Stimulated activated memory B cell treated with anti-CD40 and anti-IgM and Interleukin-4, amounts not matched to agents 10 μg/mL and 1 μg/mL and 100 μg/mL, for 72 hours (primary cell): ENCODE measurements around the gene KCNJ14.
A peak's percentile ranks its signal among the peaks of the same experiment; 100 is the strongest.

Experiments
- ATAC-seq: fragments of 150-1000 bp; cut with Tn5 transposase; 2 replicates; pipeline ENCODE4 v1.10.0; 2021
- H3K27ac Mint-ChIP-seq: one replicate; pipeline ENCODE4 v1.8.0; 2022; ENCODE audit warnings: mild to moderate bottlenecking, mixed read lengths
- H3K27me3 Mint-ChIP-seq: one replicate; pipeline ENCODE4 v1.8.0; 2022; ENCODE audit warnings: mixed read lengths
- H3K36me3 Mint-ChIP-seq: one replicate; pipeline ENCODE4 v1.8.0; 2022; ENCODE audit warnings: mixed read lengths
- H3K4me1 Mint-ChIP-seq: one replicate; pipeline ENCODE4 v1.8.0; 2022; ENCODE audit warnings: mixed read lengths
- H3K4me3 Mint-ChIP-seq: one replicate; pipeline ENCODE4 v1.8.0; 2022; ENCODE audit warnings: mild to moderate bottlenecking, moderate library complexity, mixed read lengths
- H3K9me3 Mint-ChIP-seq: one replicate; pipeline ENCODE4 v1.8.0; 2022; ENCODE audit warnings: mixed read lengths

KCNJ14 gene

DNA sequence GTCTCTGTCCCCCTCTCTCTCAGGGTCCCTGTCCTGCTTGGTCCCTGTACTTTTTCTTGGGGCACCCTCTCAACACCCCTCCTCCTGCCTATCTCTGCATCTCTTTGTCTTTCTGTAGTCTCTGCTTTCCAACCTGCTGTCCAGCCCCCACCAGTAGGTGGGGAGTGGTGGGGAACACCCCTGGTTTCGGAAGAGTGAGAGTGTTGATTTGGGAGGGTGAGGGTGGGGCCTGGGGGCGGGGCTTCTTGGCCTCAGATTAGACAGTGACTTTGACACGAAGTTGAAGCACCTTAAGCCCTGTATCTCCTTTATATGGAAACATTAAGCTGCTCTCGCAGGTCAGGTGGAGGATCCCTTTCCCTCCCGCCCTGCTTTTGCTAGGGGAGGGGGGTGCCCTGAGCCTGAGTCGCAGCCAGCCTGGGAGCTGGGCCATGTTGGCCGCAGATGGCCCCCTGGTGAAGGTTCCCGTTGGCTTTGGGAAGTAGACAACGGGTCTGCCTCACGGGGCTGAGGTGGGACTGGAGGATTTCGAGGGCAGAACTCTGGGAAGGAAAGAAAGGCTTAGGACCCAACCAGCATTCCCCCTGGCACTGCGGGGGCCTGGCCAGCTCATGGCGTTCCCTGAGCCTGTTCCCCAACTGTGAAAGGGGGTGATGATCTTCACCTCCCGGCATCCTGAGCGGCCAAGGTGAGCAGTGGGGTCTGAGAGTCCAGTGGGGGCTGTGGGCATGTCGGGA is at the start of gene KCNJ14:
Gene KCNJ14 (plus strand): TSS at position 404 of the 737 bp plus-strand sequence. CDS start 6,151 bp downstream, outside the sequence.
- Mint-ChIP-seq H3K27me3 (no peaks in the 10 kb centered on the region), H3K4me3 (peak within 1 kb of the TSS; percentile 33), H3K36me3 (peaks cover 59% of the 10 kb centered on the region), H3K4me1 (peaks cover 25% of the 10 kb centered on the region), H3K27ac (peak within 1 kb of the TSS; percentile 15), H3K9me3 (no peaks in the 10 kb centered on the region)
- ATAC-seq = no peak

DNA sequence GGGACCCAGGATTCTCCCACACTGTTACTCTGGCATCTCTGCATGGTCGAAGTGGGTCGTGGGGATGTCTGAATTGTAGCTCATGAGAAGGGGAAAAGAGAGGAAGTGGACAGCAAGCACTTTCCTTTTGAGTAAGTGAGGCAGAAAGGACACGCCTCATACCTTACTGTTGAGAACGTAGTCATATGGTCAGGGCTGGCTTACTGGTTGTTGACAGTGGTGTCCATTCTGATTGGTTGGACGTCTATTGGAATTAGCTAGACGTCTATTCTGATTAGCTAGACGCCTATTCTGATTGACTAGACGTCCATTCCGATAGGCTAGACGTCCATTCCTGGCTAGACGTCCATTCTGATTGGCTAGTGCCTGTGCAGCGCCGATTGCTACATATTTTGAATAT is 49.5 kb upstream of the KCNJ14 start:
- peaks cover 2% of the 10 kb centered on the region for H3K9me3 Mint-ChIP-seq
- H3K36me3 Mint-ChIP-seq = no peaks in the 10 kb centered on the region
- H3K4me1 Mint-ChIP-seq = peaks cover 12% of the 10 kb centered on the region
- no peak overlapping the region for H3K4me3 Mint-ChIP-seq
- peak; percentile 49 for ATAC-seq
- H3K27me3 Mint-ChIP-seq = peaks cover 50% of the 10 kb centered on the region
- H3K27ac Mint-ChIP-seq = no peak overlapping the region

DNA sequence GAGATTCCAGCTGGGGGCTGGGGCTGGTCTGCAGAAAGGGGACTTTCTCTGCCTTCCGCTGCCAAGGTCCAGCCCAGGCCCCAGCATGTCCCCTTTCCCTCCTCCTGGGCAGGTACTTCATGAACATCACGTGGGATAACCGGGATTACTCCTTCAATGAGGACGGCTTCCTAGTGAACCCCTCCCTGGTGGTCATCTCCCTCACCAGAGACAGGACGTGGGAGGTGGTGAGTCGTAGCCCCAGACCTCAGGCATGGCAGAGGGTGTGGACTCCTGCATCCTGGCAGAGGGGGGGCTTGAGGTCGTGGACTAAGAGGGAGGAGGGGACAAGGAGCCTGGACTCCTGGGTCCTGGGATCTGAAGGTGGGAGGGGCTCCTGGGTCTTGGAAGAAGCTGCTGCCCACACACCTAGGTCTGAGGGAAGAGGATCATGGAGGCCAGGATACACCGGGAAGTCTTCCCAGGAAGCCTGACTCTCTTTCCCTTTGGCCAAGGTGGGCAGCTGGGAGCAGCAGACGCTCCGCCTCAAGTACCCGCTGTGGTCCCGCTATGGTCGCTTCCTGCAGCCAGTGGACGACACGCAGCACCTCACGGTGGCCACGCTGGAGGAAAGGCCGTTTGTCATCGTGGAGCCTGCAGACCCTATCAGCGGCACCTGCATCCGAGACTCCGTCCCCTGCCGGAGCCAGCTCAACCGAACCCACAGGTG is 41.3 kb upstream of the KCNJ14 start:
- peaks cover 16% of the 10 kb centered on the region for H3K4me1 Mint-ChIP-seq
- H3K27me3 Mint-ChIP-seq = peaks cover 77% of the 10 kb centered on the region
- H3K9me3 Mint-ChIP-seq = no peaks in the 10 kb centered on the region
- H3K4me3 Mint-ChIP-seq = no peak overlapping the region
- H3K27ac Mint-ChIP-seq = peak overlapping the region; percentile 14
- ATAC-seq = no peak
- H3K36me3 Mint-ChIP-seq = no peaks in the 10 kb centered on the region

DNA sequence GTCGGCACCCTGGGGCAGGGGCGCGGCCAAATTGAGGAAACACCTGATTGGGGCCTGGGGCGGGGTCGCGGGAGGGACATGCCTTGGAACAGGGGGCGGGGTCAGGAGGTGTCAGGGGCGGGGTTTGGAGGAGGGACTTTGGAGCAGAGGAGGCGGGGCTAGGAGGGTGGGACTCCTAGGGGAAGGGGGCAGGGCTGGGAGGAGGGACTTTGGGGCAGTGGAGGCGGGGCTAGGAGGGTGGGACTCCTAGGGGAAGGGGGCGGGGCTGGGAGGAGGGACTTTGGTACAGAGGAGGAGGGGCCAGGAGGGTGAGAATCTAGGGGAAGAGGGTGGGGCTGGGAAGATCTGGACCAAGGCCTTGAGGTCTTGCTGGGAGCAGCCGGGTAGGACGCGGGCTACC is 40.0 kb upstream of the KCNJ14 start:
- H3K36me3 Mint-ChIP-seq = no peaks in the 10 kb centered on the region
- H3K4me3 Mint-ChIP-seq = no peak overlapping the region
- no peak overlapping the region for H3K27ac Mint-ChIP-seq
- peak; percentile 60 for ATAC-seq
- peaks cover 70% of the 10 kb centered on the region for H3K27me3 Mint-ChIP-seq
- no peaks in the 10 kb centered on the region for H3K9me3 Mint-ChIP-seq
- peaks cover 21% of the 10 kb centered on the region for H3K4me1 Mint-ChIP-seq

DNA sequence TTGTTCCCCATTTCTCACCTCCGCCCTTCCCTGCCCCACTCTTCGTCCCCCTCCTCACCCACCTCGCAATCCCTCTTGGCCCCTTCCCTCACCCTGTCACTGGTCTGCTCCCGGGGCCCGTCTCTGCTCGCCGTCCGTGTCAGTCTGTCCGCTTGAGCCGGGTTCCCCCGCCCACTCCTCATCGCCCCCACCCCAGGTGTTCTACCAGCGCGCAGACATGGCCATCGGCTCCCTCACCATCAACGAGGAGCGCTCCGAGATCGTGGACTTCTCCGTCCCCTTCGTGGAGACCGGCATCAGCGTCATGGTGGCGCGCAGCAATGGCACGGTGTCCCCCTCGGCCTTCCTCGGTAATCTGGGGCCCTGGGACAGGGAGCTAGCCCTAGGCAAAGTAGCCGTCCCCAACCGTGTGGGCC is 39.6 kb upstream of the KCNJ14 start:
- H3K27ac Mint-ChIP-seq = no peak overlapping the region
- H3K27me3 Mint-ChIP-seq = peaks cover 67% of the 10 kb centered on the region

DNA sequence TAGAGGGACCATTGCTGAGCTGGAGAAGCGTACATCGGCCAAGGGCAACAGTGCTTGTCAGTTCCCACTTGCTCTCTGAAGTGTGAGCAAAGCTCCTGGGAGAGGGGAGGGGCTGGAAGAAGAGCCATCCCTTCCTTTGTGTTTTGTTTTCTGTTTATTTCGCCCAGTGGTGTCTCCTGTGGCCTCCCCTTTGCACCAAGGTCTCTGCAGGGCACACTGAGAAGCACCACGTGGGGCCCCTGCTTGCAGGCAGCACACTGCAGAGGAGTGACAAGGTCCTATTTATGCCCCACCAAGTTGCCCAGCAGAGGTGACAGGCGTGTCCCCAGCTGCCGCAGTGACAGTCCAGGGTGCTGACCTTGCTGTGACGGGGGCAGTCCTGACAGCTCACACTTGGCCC is 38.0 kb upstream of the KCNJ14 start:
- no peaks in the 10 kb centered on the region for H3K36me3 Mint-ChIP-seq
- H3K9me3 Mint-ChIP-seq = no peaks in the 10 kb centered on the region
- H3K4me3 Mint-ChIP-seq = no peak overlapping the region
- ATAC-seq = no peak
- H3K27me3 Mint-ChIP-seq = peaks cover 59% of the 10 kb centered on the region
- peaks cover 21% of the 10 kb centered on the region for H3K4me1 Mint-ChIP-seq
- no peak overlapping the region for H3K27ac Mint-ChIP-seq

More for the DNA sequence above, 39.6 kb upstream of the KCNJ14 start:
- no peaks in the 10 kb centered on the region for H3K36me3 Mint-ChIP-seq
- peaks cover 21% of the 10 kb centered on the region for H3K4me1 Mint-ChIP-seq
- ATAC-seq = no peak
- H3K4me3 Mint-ChIP-seq = no peak overlapping the region
- no peaks in the 10 kb centered on the region for H3K9me3 Mint-ChIP-seq

DNA sequence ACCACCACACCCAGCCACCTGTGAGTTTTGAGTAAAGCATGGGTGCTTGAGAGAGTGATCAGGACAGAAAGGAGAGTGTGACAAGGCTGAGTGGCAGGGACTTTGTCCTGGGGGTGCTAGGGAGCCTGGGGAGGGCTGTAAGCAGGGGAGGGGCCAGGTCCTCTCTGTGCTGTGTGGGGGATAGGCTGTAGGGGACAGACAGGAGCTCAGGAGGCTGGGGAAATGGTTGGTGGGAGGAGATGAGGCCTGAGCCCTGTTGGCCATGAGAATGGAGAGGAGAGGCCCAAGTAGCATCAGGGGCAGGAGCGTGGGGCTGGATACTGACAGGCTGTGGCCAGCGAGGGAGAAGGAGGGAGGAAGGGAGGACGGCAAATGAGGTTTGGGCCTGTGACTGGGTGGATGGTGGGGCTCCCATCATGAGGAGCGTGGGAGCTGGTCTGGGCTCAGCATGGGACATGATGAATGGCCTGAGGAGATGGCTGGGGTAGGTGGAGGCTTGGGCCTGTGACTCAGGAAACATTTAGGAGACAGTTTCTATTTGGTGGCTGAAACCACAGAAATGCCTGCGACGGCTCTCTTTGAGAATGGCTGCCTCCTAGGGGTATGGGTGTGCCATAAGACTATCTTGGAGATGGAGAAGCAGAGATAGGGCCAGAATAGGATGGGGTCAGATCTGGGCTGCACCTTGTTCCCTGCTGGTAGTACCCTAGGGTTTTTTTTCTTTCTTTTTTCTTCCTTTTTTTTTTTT is 36.9 kb upstream of the KCNJ14 start:
- H3K36me3 Mint-ChIP-seq = no peaks in the 10 kb centered on the region
- H3K4me3 Mint-ChIP-seq = peak overlapping the region; percentile 79
- ATAC-seq = no peak
- peak overlapping the region; percentile 81 for H3K27ac Mint-ChIP-seq
- peaks cover 56% of the 10 kb centered on the region for H3K27me3 Mint-ChIP-seq
- H3K9me3 Mint-ChIP-seq = no peaks in the 10 kb centered on the region
- peaks cover 21% of the 10 kb centered on the region for H3K4me1 Mint-ChIP-seq

DNA sequence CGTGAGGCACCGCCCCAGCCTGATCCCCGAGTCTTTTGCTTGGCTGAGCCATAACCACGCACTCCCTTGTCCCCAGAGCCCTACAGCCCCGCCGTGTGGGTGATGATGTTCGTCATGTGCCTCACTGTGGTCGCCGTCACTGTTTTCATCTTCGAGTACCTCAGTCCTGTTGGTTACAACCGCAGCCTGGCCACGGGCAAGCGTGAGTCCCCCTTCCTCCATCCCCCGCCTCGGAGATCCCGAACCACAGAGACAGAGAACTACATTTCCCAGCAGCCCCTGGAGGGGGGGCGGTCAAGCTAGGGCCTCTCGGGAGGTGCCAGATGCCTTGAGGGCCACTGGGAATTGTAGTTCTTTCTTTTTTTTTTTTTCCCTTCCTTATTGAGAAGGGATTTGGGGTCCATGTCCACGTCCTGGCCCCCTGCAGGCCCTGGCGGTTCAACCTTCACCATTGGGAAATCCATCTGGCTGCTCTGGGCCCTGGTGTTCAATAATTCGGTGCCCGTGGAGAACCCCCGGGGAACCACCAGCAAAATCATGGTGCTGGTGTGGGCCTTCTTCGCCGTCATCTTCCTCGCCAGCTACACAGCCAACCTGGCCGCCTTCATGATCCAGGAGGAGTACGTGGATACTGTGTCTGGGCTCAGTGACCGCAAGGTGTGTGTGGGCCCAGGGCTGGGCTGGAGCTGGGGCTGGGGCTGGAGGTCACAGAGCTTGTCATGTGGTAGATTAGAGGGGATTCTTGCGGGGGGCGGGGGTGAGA is 36.0 kb upstream of the KCNJ14 start:
- Mint-ChIP-seq H3K27me3 (peaks cover 47% of the 10 kb centered on the region), H3K36me3 (no peaks in the 10 kb centered on the region), H3K27ac (peak overlapping the region; percentile 81)

DNA sequence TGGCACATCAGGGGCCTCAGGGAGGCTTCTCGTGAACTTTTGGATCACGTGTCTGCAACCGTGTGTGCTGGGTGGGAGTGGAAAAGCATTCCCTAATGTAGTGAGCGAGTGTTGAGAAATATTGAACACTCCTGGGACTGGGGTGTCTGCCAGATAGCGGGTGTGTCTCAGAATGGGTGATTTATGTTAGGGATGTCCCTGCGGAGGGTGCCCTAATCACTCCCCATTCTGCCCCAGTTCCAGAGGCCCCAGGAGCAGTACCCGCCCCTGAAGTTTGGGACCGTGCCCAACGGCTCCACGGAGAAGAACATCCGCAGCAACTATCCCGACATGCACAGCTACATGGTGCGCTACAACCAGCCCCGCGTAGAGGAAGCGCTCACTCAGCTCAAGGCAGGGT is 33.8 kb upstream of the KCNJ14 start:
- ATAC-seq = no peak
- no peaks in the 10 kb centered on the region for H3K36me3 Mint-ChIP-seq
- peaks cover 25% of the 10 kb centered on the region for H3K4me1 Mint-ChIP-seq
- H3K4me3 Mint-ChIP-seq = no peak overlapping the region
- H3K27ac Mint-ChIP-seq = no peak overlapping the region
- H3K9me3 Mint-ChIP-seq = no peaks in the 10 kb centered on the region
- H3K27me3 Mint-ChIP-seq = peaks cover 25% of the 10 kb centered on the region

More for the DNA sequence above, 36.0 kb upstream of the KCNJ14 start:
- peak; percentile 91 for ATAC-seq
- Mint-ChIP-seq H3K4me1 (peaks cover 22% of the 10 kb centered on the region), H3K4me3 (peak overlapping the region; percentile 79), H3K9me3 (no peaks in the 10 kb centered on the region)

DNA sequence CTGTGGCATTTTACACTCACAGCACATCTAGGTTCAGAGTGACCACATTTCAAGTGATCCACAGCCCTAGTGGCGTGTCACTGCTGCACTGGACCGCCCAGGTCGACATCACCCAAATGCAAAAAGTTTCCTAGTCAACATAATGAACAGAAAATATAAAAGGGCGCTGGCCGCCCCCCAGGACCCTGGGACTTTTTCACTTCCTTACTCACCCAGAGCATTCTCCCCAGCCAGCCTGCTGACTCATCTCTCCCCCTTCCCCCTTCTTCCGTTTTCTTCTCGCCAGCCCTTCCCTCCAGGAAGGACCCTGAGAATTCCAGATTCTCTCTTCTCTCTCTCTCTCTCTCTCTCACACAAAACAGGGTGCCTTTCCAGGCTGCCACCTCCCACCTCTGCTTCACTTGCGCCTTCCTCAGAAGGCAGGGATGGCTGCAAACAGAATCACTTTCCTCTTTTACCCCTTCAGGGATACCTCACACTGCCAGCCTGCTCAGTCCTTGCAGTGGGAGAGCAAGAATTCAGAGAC is 30.6 kb upstream of the KCNJ14 start:
- peak overlapping the region; percentile 44 for H3K27ac Mint-ChIP-seq
- no peaks in the 10 kb centered on the region for H3K9me3 Mint-ChIP-seq
- H3K27me3 Mint-ChIP-seq = no peaks in the 10 kb centered on the region

DNA sequence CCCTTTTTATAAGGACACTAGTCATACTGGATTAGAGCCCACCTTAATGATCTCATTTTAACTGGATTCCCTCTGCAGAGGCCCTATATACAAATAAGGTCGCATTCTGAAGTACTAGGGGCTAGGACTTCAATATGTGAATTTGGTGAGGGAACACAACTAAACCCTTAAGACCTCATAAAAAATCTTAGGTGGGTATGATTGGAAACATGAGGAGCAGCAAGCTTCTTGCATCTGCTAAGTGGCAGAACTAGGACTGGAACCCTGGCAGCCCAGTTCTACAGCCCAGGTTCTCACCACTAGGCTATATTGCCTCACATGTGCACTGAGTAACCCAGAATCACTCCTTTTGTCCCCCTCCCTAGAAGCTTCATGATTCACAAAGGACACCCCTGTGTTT is 26.7 kb upstream of the KCNJ14 start:
- no peaks in the 10 kb centered on the region for H3K9me3 Mint-ChIP-seq
- no peaks in the 10 kb centered on the region for H3K36me3 Mint-ChIP-seq
- H3K4me3 Mint-ChIP-seq = no peak overlapping the region
- H3K27ac Mint-ChIP-seq = no peak overlapping the region
- peaks cover 10% of the 10 kb centered on the region for H3K4me1 Mint-ChIP-seq
- ATAC-seq = no peak
- peaks cover 11% of the 10 kb centered on the region for H3K27me3 Mint-ChIP-seq

More for the DNA sequence above, 30.6 kb upstream of the KCNJ14 start:
- Mint-ChIP-seq H3K4me3 (peak overlapping the region; percentile 37), H3K36me3 (no peaks in the 10 kb centered on the region), H3K4me1 (peaks cover 10% of the 10 kb centered on the region)
- ATAC-seq = peak; percentile 84

DNA sequence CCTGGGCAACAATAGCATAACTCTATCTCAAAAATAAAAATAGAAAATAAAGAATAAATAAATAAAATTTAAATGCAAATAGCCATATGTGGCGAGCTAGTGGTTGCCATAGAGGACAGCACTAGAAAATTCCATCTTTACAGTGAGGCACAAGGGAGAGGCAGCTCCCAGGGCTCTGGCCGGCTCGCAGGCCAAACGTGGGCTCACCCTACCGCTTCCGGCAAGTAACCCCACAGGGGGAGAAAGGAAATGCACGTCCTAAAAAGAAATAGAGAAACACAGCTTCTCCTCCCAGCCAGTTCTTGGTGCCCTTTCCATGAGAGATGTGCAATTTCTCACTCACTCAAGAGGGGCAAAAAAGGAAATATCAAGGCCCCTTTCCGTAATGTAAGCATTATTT is 22.0 kb upstream of the KCNJ14 start:
- Mint-ChIP-seq H3K27ac (no peak overlapping the region), H3K27me3 (peaks cover 41% of the 10 kb centered on the region), H3K4me3 (no peak overlapping the region), H3K9me3 (no peaks in the 10 kb centered on the region), H3K36me3 (no peaks in the 10 kb centered on the region), H3K4me1 (no peaks in the 10 kb centered on the region)
- ATAC-seq = no peak

DNA sequence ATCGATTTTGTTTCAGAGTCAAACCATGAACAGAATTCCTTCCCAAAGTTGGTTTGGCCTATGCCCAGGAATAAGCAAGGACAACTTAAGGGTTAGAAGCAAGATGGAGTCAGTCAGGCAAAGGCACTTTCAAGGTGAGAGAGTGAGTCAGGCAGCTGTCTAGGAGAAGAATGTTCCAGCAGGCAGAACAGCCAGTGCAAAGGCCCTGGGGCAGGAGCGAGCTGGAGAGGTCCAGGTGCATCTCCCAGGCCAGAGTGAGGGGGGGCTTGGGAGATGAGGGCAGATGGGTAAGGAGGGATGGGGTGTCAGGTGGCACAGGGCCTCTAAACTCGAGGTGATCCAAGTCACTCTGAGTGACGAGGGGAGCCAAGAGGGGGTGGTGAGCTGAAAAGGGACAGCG is 18.8 kb upstream of the KCNJ14 start:
- Mint-ChIP-seq H3K4me3 (no peak overlapping the region), H3K36me3 (no peaks in the 10 kb centered on the region), H3K4me1 (no peaks in the 10 kb centered on the region), H3K27me3 (peaks cover 49% of the 10 kb centered on the region), H3K9me3 (no peaks in the 10 kb centered on the region), H3K27ac (no peak overlapping the region)
- ATAC-seq = no peak

DNA sequence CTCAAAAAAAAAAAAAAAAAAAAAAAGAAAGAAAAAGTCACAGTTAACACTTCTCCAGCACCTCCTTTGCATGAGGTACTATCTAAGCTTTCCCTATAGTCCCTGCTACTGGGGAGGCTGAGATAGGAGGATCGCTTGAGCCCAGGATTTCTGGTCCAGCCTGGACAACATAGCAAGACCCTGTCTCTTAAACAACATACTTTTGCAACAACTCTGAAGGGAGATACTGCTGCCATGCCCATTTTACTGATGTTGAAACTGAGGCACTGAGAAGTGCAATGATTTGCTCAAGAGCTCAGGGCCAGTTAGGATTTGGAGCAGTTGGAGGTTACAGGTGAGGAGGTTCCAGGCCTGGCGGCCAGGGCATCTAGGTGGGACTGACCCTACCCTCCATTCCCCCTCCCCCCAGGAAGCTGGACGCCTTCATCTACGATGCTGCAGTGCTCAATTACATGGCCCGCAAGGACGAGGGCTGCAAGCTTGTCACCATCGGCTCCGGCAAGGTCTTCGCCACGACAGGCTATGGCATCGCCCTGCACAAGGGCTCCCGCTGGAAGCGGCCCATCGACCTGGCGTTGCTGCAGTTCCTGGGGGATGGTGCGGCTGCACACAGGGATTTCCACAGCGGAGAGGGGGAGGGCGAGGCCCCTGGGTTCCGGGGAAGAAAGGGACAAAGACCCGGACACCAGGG is 13.9 kb upstream of the KCNJ14 start:
- Mint-ChIP-seq H3K27ac (no peak overlapping the region), H3K4me1 (peaks cover 25% of the 10 kb centered on the region), H3K9me3 (no peaks in the 10 kb centered on the region), H3K36me3 (no peaks in the 10 kb centered on the region), H3K27me3 (peaks cover 48% of the 10 kb centered on the region), H3K4me3 (peak overlapping the region; percentile 52)
- no peak for ATAC-seq
